ENCODE measurements around the gene AR.

AR gene

GRCh38 chrX:67543818-67544217, at the start of gene AR:
TSS of gene AR (plus strand) at chrX:67544021. CDS start at chrX:67545147, 1,126 bp downstream.
- no peak for DNase-seq

GRCh38 chrX:67500617-67501016, 43.2 kb upstream of the AR start:
- DNase-seq, result no peak

GRCh38 chrX:67503004-67503403, 40.8 kb upstream of the AR start:
- DNase-seq, result no peak

- no peak for DNase-seq
Measured at GRCh38 chrX:67503453-67503852, 40.4 kb upstream of the AR start.

- DNase-seq, result no peak
Measured at GRCh38 chrX:67520671-67521070, 23.1 kb upstream of the AR start.

GRCh38 chrX:67523002-67523681, 20.7 kb upstream of the AR start:
- no peak for DNase-seq

GRCh38 chrX:67523932-67524331, 19.9 kb upstream of the AR start:
- no peak for DNase-seq

- no peak for DNase-seq
Measured at GRCh38 chrX:67524428-67524827, 19.4 kb upstream of the AR start.

- no peak for DNase-seq
Measured at GRCh38 chrX:67524950-67525691, 18.7 kb upstream of the AR start.

- DNase-seq, result no peak
Measured at GRCh38 chrX:67536564-67536963, 7.3 kb upstream of the AR start.

GRCh38 chrX:67538383-67538782, 5.4 kb upstream of the AR start:
- DNase-seq, result no peak

GRCh38 chrX:67544281-67545035, 637 bp downstream of the AR start:
- no peak for DNase-seq

GRCh38 chrX:67545036-67545821, 1.4 kb downstream of the AR start:
- DNase-seq, result no peak

GRCh38 chrX:67545893-67546495, 2.2 kb downstream of the AR start:
- no peak for DNase-seq

- DNase-seq, result no peak
Measured at GRCh38 chrX:67546496-67547423, 2.9 kb downstream of the AR start.

- no peak for DNase-seq
Measured at GRCh38 chrX:67555578-67556203, 11.9 kb downstream of the AR start.

GRCh38 chrX:67558267-67558666, 14.4 kb downstream of the AR start:
- DNase-seq, result no peak

GRCh38 chrX:67563469-67564448, 19.9 kb downstream of the AR start:
- DNase-seq, result no peak

GRCh38 chrX:67564475-67564874, 20.7 kb downstream of the AR start:
- no peak for DNase-seq

GRCh38 chrX:67568769-67569168, 24.9 kb downstream of the AR start:
- no peak for DNase-seq
